Neuronal stem cell (in vitro differentiated cells): ENCODE measurements around the gene SMYD3.

Source experiments
- DNase-seq: peaks from one replicate; pipeline ENCODE4 v3.0.0-alpha.2; 2013; ENCODE audit warnings: low spot score
- H2AFZ ChIP-seq: one replicate; pipeline ENCODE4 v1.6.1; 2013; ENCODE audit warnings: mild to moderate bottlenecking, low read length, inconsistent platforms
- H2AK5ac ChIP-seq: 2 replicates; pipeline ENCODE4 v1.6.1; 2013; ENCODE audit warnings: low read depth, mild to moderate bottlenecking, inconsistent platforms, low read length, moderate library complexity, mixed read lengths
- H2BK120ac ChIP-seq: 2 replicates; pipeline ENCODE4 v1.6.1; 2013; ENCODE audit warnings: low read depth, mild to moderate bottlenecking, inconsistent platforms, low read length, moderate library complexity, mixed read lengths
- H2BK12ac ChIP-seq: one replicate; pipeline ENCODE4 v1.6.1; 2013; ENCODE audit warnings: low read length, inconsistent platforms
- H2BK15ac ChIP-seq: 2 replicates; pipeline ENCODE4 v1.6.1; 2013; ENCODE audit warnings: mild to moderate bottlenecking, low read length, inconsistent platforms, mixed read lengths
- H2BK5ac ChIP-seq: one replicate; pipeline ENCODE4 v1.6.1; 2013; ENCODE audit warnings: inconsistent platforms, mild to moderate bottlenecking, low read length, moderate library complexity
- H3K14ac ChIP-seq: one replicate; pipeline ENCODE4 v1.6.1; 2013; ENCODE audit warnings: low read length, inconsistent platforms
- H3K18ac ChIP-seq: 2 replicates; pipeline ENCODE4 v1.6.1; 2013; ENCODE audit warnings: low read length, inconsistent platforms
- H3K23ac ChIP-seq: 2 replicates; pipeline ENCODE4 v1.6.1; 2013; ENCODE audit warnings: low read depth, mild to moderate bottlenecking, mixed read lengths, low read length, inconsistent platforms; ENCODE audit not compliant: poor library complexity
- H3K27ac ChIP-seq: replicated peaks from 3 replicates; pipeline ENCODE4 v1.5.1; 2013; ENCODE audit warnings: low read length, inconsistent platforms
- H3K27me3 ChIP-seq, 3 experiments: 2 replicates each; pipeline ENCODE4 v1.6.1; 2013; ENCODE audit warnings: low read length in 3 of 3, mild to moderate bottlenecking in 2 of 3, inconsistent platforms in 1 of 3, low read depth in 1 of 3, mixed read lengths in 1 of 3, moderate library complexity in 1 of 3; ENCODE audit not compliant: control insufficient read depth in 3 of 3, insufficient read depth in 3 of 3
- H3K36me3 ChIP-seq, 2 donors: replicated peaks in 1 of 2; 2 replicates each; pipeline ENCODE4 v1.6.1; 2013; ENCODE audit warnings: low read length in 2 of 2; ENCODE audit not compliant: control insufficient read depth in 2 of 2, insufficient read depth in 2 of 2
- H3K4ac ChIP-seq: 2 replicates; pipeline ENCODE4 v1.6.1; 2013; ENCODE audit warnings: inconsistent platforms, mild to moderate bottlenecking, low read length, moderate library complexity
- H3K4me1 ChIP-seq, 2 donors: 1 replicate in 1 of 2; 2 replicates in 1 of 2; pipeline ENCODE4 v1.6.1; 2013; ENCODE audit warnings: low read length in 2 of 2, low read depth in 1 of 2; ENCODE audit not compliant: control insufficient read depth in 2 of 2, insufficient read depth in 1 of 2
- H3K4me2 ChIP-seq: one replicate; pipeline ENCODE4 v1.6.1; 2013; ENCODE audit warnings: mild to moderate bottlenecking, low read length, inconsistent platforms; ENCODE audit not compliant: insufficient read depth, poor library complexity, severe bottlenecking
- H3K4me3 ChIP-seq, 2 donors: 2 replicates each; pipeline ENCODE4 v1.5.1; 2013; ENCODE audit warnings: low read length in 2 of 2, mild to moderate bottlenecking in 2 of 2, inconsistent platforms in 1 of 2, moderate library complexity in 1 of 2
- H3K79me1 ChIP-seq: one replicate; pipeline ENCODE4 v1.6.1; 2013; ENCODE audit warnings: low read depth, mild to moderate bottlenecking, inconsistent platforms, low read length, moderate library complexity
- H3K9ac ChIP-seq: one replicate; pipeline ENCODE4 v1.6.1; 2013; ENCODE audit warnings: mild to moderate bottlenecking, low read depth, low read length, inconsistent platforms; ENCODE audit not compliant: poor library complexity
- H3K9me3 ChIP-seq, 2 donors: replicated peaks in 1 of 2; 2 replicates each; pipeline versions ENCODE3 to v1.6.1; 2013; ENCODE audit warnings: low read length in 2 of 2, mild to moderate bottlenecking in 2 of 2, inconsistent platforms in 1 of 2, low read depth in 1 of 2, mixed read lengths in 1 of 2, moderate library complexity in 1 of 2; ENCODE audit not compliant: control insufficient read depth in 2 of 2, insufficient read depth in 1 of 2
- H4K8ac ChIP-seq: one replicate; pipeline ENCODE4 v1.6.1; 2013; ENCODE audit warnings: low read depth, mild to moderate bottlenecking, inconsistent platforms, low read length, moderate library complexity
- H4K91ac ChIP-seq: one replicate; pipeline ENCODE4 v1.6.1; 2013; ENCODE audit warnings: low read length, low read depth, mild to moderate bottlenecking, inconsistent platforms; ENCODE audit not compliant: poor library complexity
- WGBS, 2 donors: extraction: QIAGEN DNeasy Blood & Tissue Kit; methylation state at CpG; one replicate each; pipeline ENCODE4 v1.1.7; 2013; ENCODE audit warnings: missing lambda C conversion rate in 2 of 2, mixed read lengths in 1 of 2; ENCODE audit not compliant: insufficient read length in 2 of 2, insufficient replicate concordance in 1 of 2; ENCODE audit errors: extremely low coverage in 2 of 2; 5-methylcytosine and 5-hydroxymethylcytosine counted together

Gene SMYD3

GRCh38 chr1:246355411-246356230 is 151.5 kb downstream of the SMYD3 start:
- H3K27me3 ChIP-seq = no peaks in the 10 kb centered on the region
- H3K14ac ChIP-seq = no peak overlapping the region
- peak overlapping the region; percentile 57 for H3K23ac ChIP-seq
- no peak overlapping the region for H2BK5ac ChIP-seq
- H4K91ac ChIP-seq = no peak overlapping the region
- no peak overlapping the region for H2BK120ac ChIP-seq
- H3K4me3 ChIP-seq = no peak overlapping the region
- no peaks in the 10 kb centered on the region for H3K79me1 ChIP-seq
- no peak overlapping the region for H2BK15ac ChIP-seq
- H3K27ac ChIP-seq = no peak overlapping the region
- H2AK5ac ChIP-seq = no peak overlapping the region
- no peak overlapping the region for H3K4me2 ChIP-seq
- H3K9ac ChIP-seq = no peak overlapping the region
- no peak overlapping the region for H2BK12ac ChIP-seq
- H3K18ac ChIP-seq = peak overlapping the region; percentile 48
- H3K9me3 ChIP-seq = no peaks in the 10 kb centered on the region
- peak overlapping the region; percentile 25 for H2AFZ ChIP-seq
- WGBS, 2 donors = no CpG with 5 or more reads among the region's 8 CpGs
- DNase-seq = no peak
- no peak overlapping the region for H4K8ac ChIP-seq
- no peaks in the 10 kb centered on the region for H3K36me3 ChIP-seq
- H3K4ac ChIP-seq = no peak overlapping the region
- H3K4me1 ChIP-seq = peaks cover 0 to 6% of the 10 kb centered on the region in 2 donors

- Histone ChIP-seq H2BK120ac (no peak overlapping the region), H3K4me1 (peaks cover 0 to 6% of the 10 kb centered on the region in 2 donors), H2BK5ac (no peak overlapping the region), H3K27me3 (no peaks in the 10 kb centered on the region), H2AFZ (no peak overlapping the region), H3K23ac (no peak overlapping the region), H3K79me1 (peaks cover 3% of the 10 kb centered on the region), H3K9ac (no peak overlapping the region), H3K4me3 (no peak overlapping the region), H4K8ac (no peak overlapping the region), H3K4me2 (no peak overlapping the region), H3K27ac (no peak overlapping the region), H3K4ac (no peak overlapping the region), H3K18ac (no peak overlapping the region), H3K36me3 (no peaks in the 10 kb centered on the region), H4K91ac (no peak overlapping the region), H2BK12ac (no peak overlapping the region), H2AK5ac (no peak overlapping the region), H2BK15ac (no peak overlapping the region), H3K14ac (no peak overlapping the region), H3K9me3 (no peaks in the 10 kb centered on the region)
- no peak for DNase-seq
- WGBS, 2 donors = no CpG with 5 or more reads among the region's 5 CpGs
These were observed 155.4 kb downstream of the SMYD3 start for GRCh38 chr1:246351721-246352120.

GRCh38 chr1:246350745-246351144 is 156.3 kb downstream of the SMYD3 start:
- H3K4ac ChIP-seq = no peak overlapping the region
- H3K9me3 ChIP-seq = no peaks in the 10 kb centered on the region
- H3K23ac ChIP-seq = no peak overlapping the region
- no peak overlapping the region for H3K4me3 ChIP-seq
- no peaks in the 10 kb centered on the region for H3K36me3 ChIP-seq
- H2BK120ac ChIP-seq = no peak overlapping the region
- no peak overlapping the region for H2AFZ ChIP-seq
- H2BK15ac ChIP-seq = no peak overlapping the region
- H3K27me3 ChIP-seq = no peaks in the 10 kb centered on the region
- no peak overlapping the region for H2AK5ac ChIP-seq
- H2BK12ac ChIP-seq = no peak overlapping the region
- no CpG with 5 or more reads among the region's 6 CpGs for WGBS, 2 donors
- H3K9ac ChIP-seq = no peak overlapping the region
- H3K79me1 ChIP-seq = peaks cover 3% of the 10 kb centered on the region
- no peak overlapping the region for H3K4me2 ChIP-seq
- H3K4me1 ChIP-seq = peaks cover 0 to 6% of the 10 kb centered on the region in 2 donors
- DNase-seq = no peak
- H3K14ac ChIP-seq = no peak overlapping the region
- no peak overlapping the region for H4K91ac ChIP-seq
- H3K18ac ChIP-seq = no peak overlapping the region
- no peak overlapping the region for H4K8ac ChIP-seq
- no peak overlapping the region for H2BK5ac ChIP-seq
- no peak overlapping the region for H3K27ac ChIP-seq

GRCh38 chr1:246343937-246344336 is 163.1 kb downstream of the SMYD3 start:
- Histone ChIP-seq H3K79me1 (peaks cover 2% of the 10 kb centered on the region), H3K27me3 (peaks cover 0 to 2% (median 0%) of the 10 kb centered on the region in 3 experiments), H2BK5ac (no peak overlapping the region), H3K27ac (no peak overlapping the region), H3K18ac (no peak overlapping the region), H2AFZ (no peak overlapping the region), H3K14ac (no peak overlapping the region), H3K4me2 (no peak overlapping the region), H3K23ac (no peak overlapping the region), H3K36me3 (no peaks in the 10 kb centered on the region), H2BK120ac (no peak overlapping the region), H2BK15ac (no peak overlapping the region), H3K4ac (no peak overlapping the region), H2AK5ac (no peak overlapping the region), H3K4me3 (no peak overlapping the region), H3K9ac (no peak overlapping the region), H2BK12ac (no peak overlapping the region), H3K9me3 (peaks cover 3 to 5% of the 10 kb centered on the region in 2 donors), H4K91ac (no peak overlapping the region), H4K8ac (no peak overlapping the region), H3K4me1 (peaks cover 0 to 2% of the 10 kb centered on the region in 2 donors)
- WGBS, 2 donors = no CpG with 5 or more reads among the region's 2 CpGs
- DNase-seq = no peak
